Loucy (cell line): Measurements from ENCODE around the gene STAP2.

Experiments
- EZH2phosphoT487 ChIP-seq: fragments of 200-600 bp; IDR thresholded peaks from 2 replicates; pipeline ENCODE4 v1.6.1; 2018; ENCODE audit warnings: antibody characterized with exemption, mild to moderate bottlenecking, moderate library complexity, borderline replicate concordance
- TF ChIP-seq, protein P1 (sequence below): fragments of 200-600 bp; sonication (generic); conservative IDR thresholded peaks from 2 replicates; pipeline ENCODE4 v1.5.1; 2014; ENCODE audit warnings: mild to moderate bottlenecking, antibody characterized with exemption, low read length

- TF ChIP-seq, protein P1, sequence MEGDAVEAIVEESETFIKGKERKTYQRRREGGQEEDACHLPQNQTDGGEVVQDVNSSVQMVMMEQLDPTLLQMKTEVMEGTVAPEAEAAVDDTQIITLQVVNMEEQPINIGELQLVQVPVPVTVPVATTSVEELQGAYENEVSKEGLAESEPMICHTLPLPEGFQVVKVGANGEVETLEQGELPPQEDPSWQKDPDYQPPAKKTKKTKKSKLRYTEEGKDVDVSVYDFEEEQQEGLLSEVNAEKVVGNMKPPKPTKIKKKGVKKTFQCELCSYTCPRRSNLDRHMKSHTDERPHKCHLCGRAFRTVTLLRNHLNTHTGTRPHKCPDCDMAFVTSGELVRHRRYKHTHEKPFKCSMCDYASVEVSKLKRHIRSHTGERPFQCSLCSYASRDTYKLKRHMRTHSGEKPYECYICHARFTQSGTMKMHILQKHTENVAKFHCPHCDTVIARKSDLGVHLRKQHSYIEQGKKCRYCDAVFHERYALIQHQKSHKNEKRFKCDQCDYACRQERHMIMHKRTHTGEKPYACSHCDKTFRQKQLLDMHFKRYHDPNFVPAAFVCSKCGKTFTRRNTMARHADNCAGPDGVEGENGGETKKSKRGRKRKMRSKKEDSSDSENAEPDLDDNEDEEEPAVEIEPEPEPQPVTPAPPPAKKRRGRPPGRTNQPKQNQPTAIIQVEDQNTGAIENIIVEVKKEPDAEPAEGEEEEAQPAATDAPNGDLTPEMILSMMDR, result no peak
- no peak for TF ChIP-seq EZH2phosphoT487
These were observed 15.5 kb downstream of the STAP2 start for GRCh38 chr19:4322942-4323665.
